GM21723 (cell line): ENCODE results near the gene SH3BP1.

Experiments used
- ATAC-seq: cut with Tn5 transposase; IDR thresholded peaks from one replicate; pipeline ENCODE4 v1.9.1; 2021; ENCODE audit warnings: mild to moderate bottlenecking, moderate library complexity; ENCODE audit not compliant: unreplicated experiment

The SH3BP1 gene

GRCh38 chr22:37632174-37633088 lies 7.0 kb upstream of the SH3BP1 start:
- peak; percentile 7 for ATAC-seq

- ATAC-seq: peak; percentile 60
Measured at GRCh38 chr22:37633089-37633624, 6.3 kb upstream of the SH3BP1 start.

GRCh38 chr22:37633625-37634416 lies 5.6 kb upstream of the SH3BP1 start:
- ATAC-seq: peak; percentile 52

- no peak for ATAC-seq
Measured at GRCh38 chr22:37634417-37634924, 5.0 kb upstream of the SH3BP1 start.

GRCh38 chr22:37635157-37635556 lies 4.3 kb upstream of the SH3BP1 start:
- ATAC-seq: no peak

- no peak for ATAC-seq
Measured at GRCh38 chr22:37636186-37636948, 3.1 kb upstream of the SH3BP1 start.

- no peak for ATAC-seq
Measured at GRCh38 chr22:37636949-37637273, 2.6 kb upstream of the SH3BP1 start.

GRCh38 chr22:37638391-37639069 lies 939 bp upstream of the SH3BP1 start:
- no peak for ATAC-seq

- no peak for ATAC-seq
Measured at GRCh38 chr22:37639771-37640590, 512 bp downstream of the SH3BP1 start.

- no peak for ATAC-seq
Measured at GRCh38 chr22:37640591-37641560, 1.4 kb downstream of the SH3BP1 start.

- ATAC-seq: no peak
Measured at GRCh38 chr22:37641561-37641949, 2.1 kb downstream of the SH3BP1 start.

GRCh38 chr22:37643225-37643847 lies 3.9 kb downstream of the SH3BP1 start:
- no peak for ATAC-seq

GRCh38 chr22:37647317-37647716 lies 7.8 kb downstream of the SH3BP1 start:
- no peak for ATAC-seq

- no peak for ATAC-seq
Measured at GRCh38 chr22:37647928-37648327, 8.5 kb downstream of the SH3BP1 start.

GRCh38 chr22:37650463-37651136 lies 11.1 kb downstream of the SH3BP1 start:
- ATAC-seq: no peak

GRCh38 chr22:37654563-37655251 lies 15.2 kb downstream of the SH3BP1 start:
- no peak for ATAC-seq

- no peak for ATAC-seq
Measured at GRCh38 chr22:37655252-37655563, 15.7 kb downstream of the SH3BP1 start.
